GM19099 (cell line): ENCODE results near the gene PTPN2.

Source experiments
- POLR2A ChIP-seq: IDR thresholded peaks from 3 replicates; pipeline ENCODE4 v1.6.1; 2011; ENCODE audit warnings: low read depth; ENCODE audit not compliant: insufficient read length; ENCODE audit errors: extremely low read depth

PTPN2 gene

GRCh38 chr18:12821408-12821807 is 62.6 kb downstream of the PTPN2 start:
- no peak for TF ChIP-seq POLR2A

GRCh38 chr18:12820506-12820905 is 63.5 kb downstream of the PTPN2 start:
- TF ChIP-seq POLR2A: no peak

GRCh38 chr18:12819841-12820240 is 64.2 kb downstream of the PTPN2 start:
- no peak for TF ChIP-seq POLR2A

- no peak for TF ChIP-seq POLR2A
Measured at GRCh38 chr18:12819322-12819721, 64.7 kb downstream of the PTPN2 start.

- no peak for TF ChIP-seq POLR2A
Measured at GRCh38 chr18:12818243-12818642, 65.8 kb downstream of the PTPN2 start.

GRCh38 chr18:12816451-12816850 is 67.6 kb downstream of the PTPN2 start:
- no peak for TF ChIP-seq POLR2A

- TF ChIP-seq POLR2A: no peak
Measured at GRCh38 chr18:12811191-12811950, 72.7 kb downstream of the PTPN2 start.

GRCh38 chr18:12803069-12803936 is 80.7 kb downstream of the PTPN2 start:
- no peak for TF ChIP-seq POLR2A

GRCh38 chr18:12802538-12802937 is 81.5 kb downstream of the PTPN2 start:
- TF ChIP-seq POLR2A: no peak

- TF ChIP-seq POLR2A: no peak
Measured at GRCh38 chr18:12796448-12796847, 87.6 kb downstream of the PTPN2 start.

GRCh38 chr18:12791610-12792009 is 92.4 kb downstream of the PTPN2 start:
- TF ChIP-seq POLR2A: no peak

GRCh38 chr18:12786669-12787068 is 97.4 kb downstream of the PTPN2 start:
- no peak for TF ChIP-seq POLR2A

GRCh38 chr18:12783524-12783923 is 100.5 kb downstream of the PTPN2 start:
- no peak for TF ChIP-seq POLR2A

GRCh38 chr18:12782521-12782920 is 101.5 kb downstream of the PTPN2 start:
- TF ChIP-seq POLR2A: no peak

GRCh38 chr18:12779456-12779855 is 104.6 kb downstream of the PTPN2 start:
- TF ChIP-seq POLR2A: no peak

- TF ChIP-seq POLR2A: no peak
Measured at GRCh38 chr18:12779043-12779442, 105.0 kb downstream of the PTPN2 start.
